Measurements from ENCODE around the gene MGAT5B. TPM values are rescaled to one million over a fixed set of nuclear protein-coding genes. Genes with fewer than 3 reads are reported as not detected.
A peak's percentile ranks its signal among the peaks of the same experiment; 100 is the strongest.
"Not testable (repeated sequence)": the region's sequence is repeated elsewhere in the genome, so short reads cannot be mapped to it uniquely, and the experiment has no call there.

Gene MGAT5B
- total and polyA plus RNA-seq, 8 donors = 0.10 to 1.7 (median 0.32) TPM; not detected in 4

DNA sequence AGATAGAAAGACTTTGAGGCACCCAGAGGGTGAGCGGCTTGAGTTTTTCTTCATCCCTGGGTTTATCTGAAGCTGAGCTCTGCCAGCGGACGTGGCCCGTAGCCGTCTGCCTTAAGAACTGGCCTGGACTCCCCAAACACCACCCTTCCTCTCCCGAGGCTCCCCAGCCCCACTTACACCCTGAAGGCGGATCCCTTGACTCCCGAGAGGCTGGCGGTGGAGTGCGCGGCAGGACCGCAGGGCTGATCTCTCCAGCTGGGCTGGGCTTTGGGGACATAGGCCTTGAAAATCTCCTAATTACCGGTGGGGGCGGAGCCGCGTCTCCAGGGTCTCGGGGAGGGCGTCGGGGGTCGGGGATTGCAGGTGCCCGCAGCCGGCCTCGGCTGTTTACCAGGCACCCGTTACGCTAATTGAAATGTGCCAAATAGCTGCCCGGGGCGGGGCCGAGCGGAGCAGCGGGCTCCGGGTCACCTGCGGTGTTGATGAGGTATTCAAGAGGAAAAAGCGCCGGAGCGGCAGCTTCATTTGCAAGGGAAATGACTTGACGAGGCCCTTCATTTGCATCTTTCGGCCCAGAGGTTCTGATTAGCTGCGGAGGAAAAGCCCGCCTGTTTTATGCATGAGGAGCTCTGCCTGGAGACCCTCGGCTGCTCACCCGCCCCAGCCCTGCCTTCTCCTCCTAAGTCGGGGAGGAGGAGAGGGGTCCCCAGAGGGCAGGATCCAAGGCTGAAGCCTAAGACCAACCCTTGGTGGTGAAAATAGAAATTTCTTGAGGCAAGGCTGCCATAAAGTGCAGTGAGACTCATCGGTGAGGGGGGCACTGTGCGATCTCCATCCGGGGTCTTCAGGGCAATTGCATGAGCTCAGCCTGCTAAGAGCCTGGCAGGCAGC, 100.7 kb downstream of the MGAT5B start:
- no peak for TF ChIP-seq CTCF (IDR thresholded peaks at IDR 0.05)
- TF ChIP-seq POLR2AphosphoS5 (IDR thresholded peaks at IDR 0.05) = no peak
- TF ChIP-seq POLR2A (IDR thresholded peaks at IDR 0.05) = no peak
- TF ChIP-seq EP300 (IDR thresholded peaks at IDR 0.05) = no peak
- Histone ChIP-seq H3K4me3 (peak overlapping the region; percentile 31 to 42 (median 33)), H3K9me3 (no peaks in the 10 kb centered on the region), H3K4me1 (peaks cover 10 to 16% (median 15%) of the 10 kb centered on the region in 4 donors), H3K27me3 (peaks cover 0 to 65% (median 31%) of the 10 kb centered on the region in 3 donors), H3K36me3 (no peaks in the 10 kb centered on the region), H3K27ac (no peak overlapping the region)
- DNase-seq = peak; percentile 60 to 84
- intact Hi-C loops (cut with DNase I; ENCODE audit: low total_unique reads) = no loop called here
- 3 to 13% (median 4%) methylated on average over 30 to 45 of the region's 45 CpGs for WGBS, 5 donors

GRCh38 chr17:76969598-76970172, 101.5 kb downstream of the MGAT5B start:
- H3K27ac ChIP-seq = no peak overlapping the region
- peak overlapping the region; percentile 31 to 42 (median 33) for H3K4me3 ChIP-seq
- TF ChIP-seq POLR2A (IDR thresholded peaks at IDR 0.05) = no peak
- no peak for TF ChIP-seq EP300 (IDR thresholded peaks at IDR 0.05)
- no peak for TF ChIP-seq POLR2AphosphoS5 (IDR thresholded peaks at IDR 0.05)
- TF ChIP-seq CTCF (IDR thresholded peaks at IDR 0.05) = no peak
- intact Hi-C loops (cut with DNase I; ENCODE audit: low total_unique reads) = no loop called here
- H3K36me3 ChIP-seq = no peaks in the 10 kb centered on the region
- H3K9me3 ChIP-seq = no peaks in the 10 kb centered on the region
- WGBS, 5 donors = 1 to 6% (median 3%) methylated on average over 10 to 13 of the region's 13 CpGs
- peak in 1 of 2 donors; percentile 34 for DNase-seq
- H3K4me1 ChIP-seq = peaks cover 10 to 16% (median 15%) of the 10 kb centered on the region in 4 donors
- peaks cover 0 to 64% (median 34%) of the 10 kb centered on the region in 3 donors for H3K27me3 ChIP-seq

GRCh38 chr17:76970228-76970627, 102.0 kb downstream of the MGAT5B start:
- intact Hi-C loops (cut with DNase I; ENCODE audit: low total_unique reads) = not testable (repeated sequence)

GRCh38 chr17:76972046-76972641, 103.9 kb downstream of the MGAT5B start:
- TF ChIP-seq POLR2AphosphoS5 (IDR thresholded peaks at IDR 0.05) = no peak
- no peak for TF ChIP-seq EP300 (IDR thresholded peaks at IDR 0.05)
- no peak for TF ChIP-seq CTCF (IDR thresholded peaks at IDR 0.05)
- no peak for TF ChIP-seq POLR2A (IDR thresholded peaks at IDR 0.05)
- Histone ChIP-seq H3K27me3 (peaks cover 0 to 55% (median 34%) of the 10 kb centered on the region in 3 donors), H3K27ac (no peak overlapping the region), H3K4me1 (peaks cover 10 to 16% (median 15%) of the 10 kb centered on the region in 4 donors), H3K36me3 (no peaks in the 10 kb centered on the region), H3K4me3 (no peak overlapping the region), H3K9me3 (peaks cover 0 to 1% (median 0%) of the 10 kb centered on the region in 4 donors)
- intact Hi-C loops (cut with DNase I; ENCODE audit: low total_unique reads) = no loop called here
- WGBS, 5 donors = 66 to 71% (median 68%) methylated on average over 6 of the region's 6 CpGs
- no peak for DNase-seq

More at GRCh38 chr17:76970228-76970627, 102.0 kb downstream of the MGAT5B start:
- DNase-seq, H3K36me3 ChIP-seq, H3K27ac ChIP-seq, H3K4me3 ChIP-seq, H3K9me3 ChIP-seq: not testable (repeated sequence)
- Histone ChIP-seq H3K4me1 (peaks cover 10 to 16% (median 15%) of the 10 kb centered on the region in 4 donors), H3K27me3 (peaks cover 0 to 69% (median 36%) of the 10 kb centered on the region in 3 donors)
- WGBS, 5 donors = 69 to 84% (median 75%) methylated on average over 5 of the region's 5 CpGs

Data from stomach (tissue), 9 donors.